ENCODE data around the gene EEIG1.
A peak's percentile ranks its signal among the peaks of the same experiment; 100 is the strongest.

EEIG1 gene

GRCh38 chr9:128001151-128001778 is 20.5 kb upstream of the EEIG1 start:
- no peak for DNase-seq

DNA sequence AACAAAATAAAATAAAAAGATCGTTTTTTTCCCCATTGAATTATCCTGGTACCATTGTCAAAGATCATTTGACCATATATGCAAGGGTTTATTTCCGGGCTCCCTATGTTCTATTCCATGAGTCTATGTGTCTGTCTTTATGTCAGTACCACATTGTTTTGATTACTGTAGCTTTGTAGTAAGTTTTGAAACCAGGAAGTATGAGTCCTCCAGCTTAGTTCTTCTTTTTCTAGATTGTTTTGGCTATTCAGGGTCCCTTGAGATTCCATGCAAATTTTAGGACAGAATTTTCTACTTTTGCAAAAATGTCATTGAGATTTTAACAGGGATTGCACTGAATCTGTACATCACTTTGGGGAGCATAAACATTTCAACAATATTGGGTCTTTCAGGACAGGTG is 18.7 kb upstream of the EEIG1 start:
- DNase-seq: no peak

DNA sequence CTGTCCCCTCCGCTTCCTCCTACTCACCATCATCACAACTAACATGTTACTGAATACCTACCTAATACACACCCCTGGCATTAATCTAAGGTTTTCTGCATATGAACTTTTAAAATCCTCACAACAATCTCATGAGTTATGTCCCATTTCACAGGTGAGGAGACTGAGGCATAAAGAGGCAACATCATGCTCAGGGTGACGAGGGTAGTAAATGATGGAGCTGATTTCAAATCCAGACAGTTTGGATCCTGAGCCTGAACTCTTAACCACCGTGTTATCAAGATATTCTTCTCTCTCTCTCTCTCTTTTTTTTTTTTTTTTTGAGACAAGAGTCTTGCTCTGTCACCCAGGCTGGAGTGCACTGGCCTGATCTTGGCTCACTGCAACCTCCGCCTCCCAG is 12.9 kb upstream of the EEIG1 start:
- no peak for DNase-seq

- DNase-seq: no peak
Observed at GRCh38 chr9:127991757-127992274, 11.0 kb upstream of the EEIG1 start.

GRCh38 chr9:127991017-127991756 is 10.4 kb upstream of the EEIG1 start:
- no peak for DNase-seq

DNA sequence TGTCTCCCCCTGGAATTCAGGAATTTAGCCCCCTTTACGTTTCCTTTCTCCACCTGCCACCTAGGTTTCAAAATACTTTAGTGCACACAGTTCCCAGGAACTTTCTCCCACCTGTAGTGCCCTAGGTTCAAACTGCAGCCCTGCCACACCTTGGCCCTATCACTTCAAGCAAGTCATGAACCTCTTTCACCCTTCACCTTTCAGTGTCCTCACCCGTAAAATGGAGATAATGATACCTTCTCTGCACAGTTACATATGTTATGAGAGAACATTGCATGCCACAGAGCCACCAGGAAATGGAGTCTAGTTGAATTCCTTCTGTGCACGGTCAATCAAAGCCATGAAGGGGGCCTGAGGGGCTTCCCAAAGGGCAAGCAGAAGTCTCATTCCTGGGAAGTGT is 9.8 kb upstream of the EEIG1 start:
- DNase-seq: no peak

GRCh38 chr9:127989094-127989493 is 8.3 kb upstream of the EEIG1 start:
- DNase-seq: no peak

- peak in 3 of 51 donors; percentile 41 to 54 (median 53) for DNase-seq
Observed at GRCh38 chr9:127987103-127987614, 6.4 kb upstream of the EEIG1 start.

GRCh38 chr9:127985011-127985410 is 4.2 kb upstream of the EEIG1 start:
- no peak for DNase-seq

DNA sequence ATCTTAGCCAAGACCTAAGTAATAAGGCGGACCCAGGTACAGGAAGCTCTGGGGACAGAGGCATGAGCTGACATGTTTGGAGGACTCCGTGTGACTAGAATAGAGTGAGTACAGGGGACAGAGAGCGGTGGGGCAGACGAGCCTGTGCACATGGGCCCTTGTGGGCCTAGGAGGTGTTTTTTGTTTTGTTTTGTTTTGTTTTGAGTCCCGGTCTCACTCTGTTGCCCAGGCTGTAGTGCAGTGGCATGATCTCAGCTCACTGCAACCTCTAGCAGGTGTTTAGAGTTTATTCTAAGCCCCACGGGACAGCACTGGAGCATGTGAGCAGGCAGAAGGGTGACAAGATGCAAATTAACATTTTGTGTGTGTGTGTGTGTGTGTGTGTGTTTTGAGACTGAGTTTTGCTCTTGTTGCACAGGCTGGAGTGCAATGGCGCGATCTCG is 3.1 kb upstream of the EEIG1 start:
- no peak for DNase-seq

GRCh38 chr9:127982912-127983311 is 2.1 kb upstream of the EEIG1 start:
- DNase-seq: no peak

DNA sequence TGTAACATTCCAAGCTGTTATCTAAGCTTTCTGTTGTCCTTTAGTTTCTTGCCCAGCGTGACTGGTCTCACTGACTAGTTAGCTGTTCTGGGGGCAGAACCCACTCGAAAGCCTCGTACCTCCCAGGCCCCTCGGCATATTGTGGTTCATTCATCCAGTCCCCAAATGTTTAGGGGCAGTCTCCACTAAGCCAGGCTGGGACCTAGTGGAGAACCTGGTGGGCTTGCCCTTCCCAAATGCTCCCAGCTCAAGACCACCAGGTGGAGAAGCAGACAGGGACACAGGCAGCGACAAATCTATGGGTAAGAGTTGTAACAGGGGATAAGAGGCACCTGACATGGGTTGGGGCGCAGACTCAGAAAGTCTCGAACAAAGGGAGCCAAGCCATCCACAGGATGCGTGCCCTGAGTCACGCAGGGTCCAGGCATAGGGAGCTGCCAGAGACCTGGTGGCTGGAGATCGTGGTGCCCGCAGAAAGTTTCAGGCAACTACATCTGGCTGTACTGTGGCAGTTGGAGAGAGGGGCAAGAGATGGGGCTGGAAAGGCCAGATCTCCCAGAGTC is 851 bp upstream of the EEIG1 start:
- no peak for DNase-seq

DNA sequence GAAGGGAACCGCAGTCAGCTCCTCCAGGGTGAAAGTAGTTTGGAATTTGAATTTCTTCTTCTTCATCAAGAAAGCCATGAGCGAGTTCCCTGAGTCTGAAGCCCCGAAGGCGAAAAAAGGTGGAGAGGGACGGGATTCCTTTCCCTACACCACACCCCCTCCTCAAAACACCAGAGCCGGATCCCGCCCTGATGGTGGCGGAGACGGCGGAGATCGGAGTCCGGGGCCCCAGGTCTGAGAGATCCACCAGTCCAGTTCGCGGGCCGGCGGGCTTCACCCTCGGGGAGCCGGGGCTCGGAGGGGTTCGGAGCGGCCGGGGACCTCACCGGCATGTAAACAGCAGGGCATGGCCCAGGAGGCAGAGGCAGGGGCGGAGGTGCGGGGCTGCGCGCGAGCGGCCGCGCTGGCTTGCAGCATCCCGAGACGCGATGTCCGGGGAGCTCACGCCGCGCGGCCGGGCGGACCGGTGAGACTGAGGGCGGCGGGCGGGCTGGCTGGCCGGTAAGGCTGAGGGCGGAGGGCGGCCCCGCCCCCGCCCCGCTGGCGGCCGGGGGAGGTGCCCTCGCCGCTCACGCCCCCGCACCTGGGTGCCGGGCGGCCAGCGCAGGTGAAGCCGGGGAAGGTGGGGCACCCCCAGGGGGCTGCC is 606 bp downstream of the EEIG1 start:
- DNase-seq: peak in 5 of 51 donors; percentile 45 to 77 (median 60)

- DNase-seq: peak in 44 of 51 donors; percentile 57 to 94 (median 80)
Observed at GRCh38 chr9:127979333-127980059, 1.3 kb downstream of the EEIG1 start.

- no peak for DNase-seq
Observed at GRCh38 chr9:127979015-127979332, 1.8 kb downstream of the EEIG1 start.

DNA sequence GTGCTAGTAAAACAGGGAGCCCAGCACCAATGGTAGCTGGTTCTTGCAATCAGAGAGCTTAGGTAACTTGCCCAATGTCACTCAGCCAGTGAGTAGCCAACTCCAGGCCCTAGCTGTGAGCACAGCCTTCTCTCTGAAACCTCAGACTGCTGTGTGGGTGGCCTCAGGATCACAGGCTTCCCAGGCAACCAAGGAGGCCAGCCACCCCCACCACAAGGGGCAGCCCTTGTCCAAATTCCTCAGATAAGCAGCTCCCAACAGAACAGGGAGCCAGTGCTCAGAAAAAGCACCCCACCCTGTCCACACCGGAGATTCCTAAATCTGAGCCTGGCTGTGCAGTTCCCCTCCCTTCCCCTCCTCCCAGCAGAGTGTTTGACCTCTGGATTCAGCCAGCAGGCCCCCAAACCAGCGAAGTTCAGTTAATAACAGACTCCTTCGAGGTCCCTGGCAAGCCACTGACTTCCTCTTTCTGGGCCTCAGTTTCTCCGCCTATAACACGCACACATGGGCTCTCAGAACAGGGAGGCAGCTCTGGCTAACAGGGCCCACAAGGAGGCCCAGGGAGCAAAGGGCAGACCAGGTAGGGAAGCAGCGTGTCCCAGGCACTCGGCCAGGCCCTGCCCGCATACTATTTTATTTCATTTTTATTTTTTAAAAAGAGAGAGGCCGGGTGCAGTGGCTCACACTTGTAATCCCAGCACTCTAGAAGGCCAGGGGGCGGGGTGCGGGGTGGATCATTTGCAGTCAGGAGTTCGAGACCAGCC is 2.7 kb downstream of the EEIG1 start:
- DNase-seq: peak in 2 of 51 donors; percentile 45 to 62

DNA sequence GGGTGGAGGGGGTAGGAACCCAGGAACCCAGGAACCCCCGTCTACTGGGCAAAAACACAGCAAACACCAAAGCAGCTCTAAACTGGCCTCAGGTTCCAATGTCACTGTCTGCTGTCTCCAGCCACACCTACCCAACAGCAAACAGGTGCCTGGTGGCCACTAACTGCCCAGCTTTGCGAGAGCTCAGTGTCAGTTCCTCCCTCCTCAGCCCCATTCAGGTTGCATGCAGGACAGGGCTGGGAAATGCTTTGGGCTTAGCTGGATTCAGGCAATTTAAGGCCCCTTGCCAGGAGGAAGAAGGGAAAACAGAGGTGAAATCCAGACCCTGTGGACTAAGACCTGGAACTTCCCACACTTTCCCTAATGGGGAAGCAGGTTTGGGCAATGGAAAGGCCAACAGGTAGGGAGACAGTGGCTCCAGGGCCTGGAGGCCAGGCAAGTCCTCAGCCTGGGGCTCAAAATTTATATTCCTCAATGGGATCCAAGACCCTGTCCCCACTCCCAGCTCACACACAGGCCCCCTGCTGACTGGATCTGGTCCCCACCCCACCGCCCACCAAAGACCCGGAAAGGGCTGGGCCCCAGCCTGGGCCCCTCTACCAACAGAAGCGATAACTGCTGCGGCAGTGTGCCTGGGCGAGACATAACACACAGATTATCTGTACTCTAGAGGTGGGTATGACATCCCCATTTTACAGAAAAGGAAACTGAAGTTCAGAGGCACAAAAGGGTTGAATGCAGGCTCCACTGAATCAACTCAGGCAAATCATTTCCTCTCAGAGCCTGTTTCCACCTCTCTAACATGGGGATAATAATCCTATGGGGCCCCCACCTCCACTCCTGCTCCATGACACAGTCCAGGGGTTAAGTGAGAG is 3.5 kb downstream of the EEIG1 start:
- DNase-seq: no peak

DNA sequence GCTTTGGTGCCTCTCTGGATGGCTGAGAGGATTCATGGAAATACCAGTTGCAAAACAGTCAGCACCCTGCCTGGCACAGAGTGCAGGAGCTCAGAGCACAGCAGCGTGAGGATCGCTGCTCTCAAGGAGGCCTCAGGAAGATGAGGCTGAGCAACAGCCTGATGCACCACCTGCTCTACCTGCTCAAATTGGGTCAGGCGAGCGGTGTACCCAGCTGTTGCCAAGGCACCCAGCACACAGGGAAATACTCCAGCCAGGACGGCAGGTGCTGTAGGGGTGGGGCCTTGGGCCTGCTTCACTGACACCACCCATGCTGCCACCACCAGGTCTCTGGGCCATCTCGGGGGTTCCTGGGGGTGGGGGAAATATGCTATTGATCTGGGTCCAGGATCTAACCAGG is 4.3 kb downstream of the EEIG1 start:
- no peak for DNase-seq
